Tibial artery (tissue), 4 donors: ENCODE results near the gene FASLG.

Source experiments
- DNase-seq, 2 donors: peaks; one replicate each; pipeline ENCODE4 v3.0.0-alpha.2; 2019
- H3K27ac ChIP-seq, 2 donors: fragments of 200-600 bp; sonication (generic) in 1 of 2; 1 replicate in 1 of 2; 2 replicates in 1 of 2; pipeline ENCODE4 v1.5.1; 2018 to 2019; ENCODE audit warnings: mild to moderate bottlenecking in 1 of 2
- H3K27me3 ChIP-seq, 2 donors: fragments of 200-600 bp; sonication (generic) in 1 of 2; one replicate each; pipeline versions ENCODE4 v1.5.1 to v1.6.0; 2016 to 2019
- H3K36me3 ChIP-seq, 3 donors: fragments of 200-600 bp; sonication (generic) in 2 of 3; one replicate each; pipeline ENCODE4 v1.5.1; 2016 to 2019; ENCODE audit warnings: mild to moderate bottlenecking in 2 of 3
- H3K4me1 ChIP-seq, 4 donors: fragments of 200-600 bp; sonication (generic) in 2 of 4; 1 replicate in 3 of 4; 2 replicates in 1 of 4; pipeline ENCODE4 v1.5.1; 2016 to 2019
- H3K4me3 ChIP-seq, 2 donors: fragments of 200-600 bp; sonication (generic) in 1 of 2; 1 replicate in 1 of 2; 2 replicates in 1 of 2; pipeline ENCODE4 v1.5.1; 2018 to 2019; ENCODE audit warnings: mild to moderate bottlenecking in 2 of 2
- H3K9me3 ChIP-seq, 3 donors: fragments of 200-600 bp; sonication (generic) in 1 of 3; one replicate each; pipeline ENCODE4 v1.5.1; 2016 to 2019
- intact Hi-C: fragments of 100-400 bp; cut with DNase I; formaldehyde crosslinking; loops from one replicate; pipeline ENCODE4 v1.15.0; 2023; ENCODE audit warnings: low total_unique reads
- TF ChIP-seq, protein P1 (sequence below), 2 experiments: fragments of 200-600 bp in 1 of 2; fragments of 450-650 bp in 1 of 2; IDR thresholded peaks; one replicate each; pipeline ENCODE4 v1.5.1; 2017 to 2019; ENCODE audit warnings: antibody characterized with exemption in 2 of 2, mild to moderate bottlenecking in 1 of 2, moderate library complexity in 1 of 2

The FASLG gene

DNA sequence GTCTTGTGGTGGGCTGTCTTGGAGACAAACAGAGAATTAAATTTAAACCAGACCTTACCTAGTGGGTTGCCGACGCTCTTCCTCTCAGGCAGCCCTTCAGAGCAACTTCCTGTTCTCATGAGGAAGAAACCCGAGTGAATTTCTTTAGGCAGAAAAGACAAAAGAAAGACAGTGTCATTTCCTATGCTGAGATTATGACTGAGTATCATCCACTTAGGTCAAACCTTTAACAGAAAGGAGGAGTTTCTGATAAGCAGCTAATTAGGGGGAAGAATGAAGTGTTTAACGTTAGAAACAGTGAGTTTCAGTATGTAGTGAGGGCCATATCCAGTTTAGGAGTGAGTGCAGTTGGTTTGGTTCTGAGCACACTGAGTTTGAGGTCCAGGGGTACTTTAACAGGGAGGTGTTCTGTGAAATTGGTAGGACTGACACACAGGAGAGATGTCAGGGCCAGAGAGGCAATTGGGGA lies 38.7 kb downstream of the FASLG start:
- no peak for DNase-seq
- Histone ChIP-seq H3K27me3 (no peaks in the 10 kb centered on the region), H3K27ac (no peak overlapping the region), H3K4me1 (no peaks in the 10 kb centered on the region), H3K4me3 (no peak overlapping the region), H3K9me3 (no peaks in the 10 kb centered on the region), H3K36me3 (no peaks in the 10 kb centered on the region)
- TF ChIP-seq, protein P1, sequence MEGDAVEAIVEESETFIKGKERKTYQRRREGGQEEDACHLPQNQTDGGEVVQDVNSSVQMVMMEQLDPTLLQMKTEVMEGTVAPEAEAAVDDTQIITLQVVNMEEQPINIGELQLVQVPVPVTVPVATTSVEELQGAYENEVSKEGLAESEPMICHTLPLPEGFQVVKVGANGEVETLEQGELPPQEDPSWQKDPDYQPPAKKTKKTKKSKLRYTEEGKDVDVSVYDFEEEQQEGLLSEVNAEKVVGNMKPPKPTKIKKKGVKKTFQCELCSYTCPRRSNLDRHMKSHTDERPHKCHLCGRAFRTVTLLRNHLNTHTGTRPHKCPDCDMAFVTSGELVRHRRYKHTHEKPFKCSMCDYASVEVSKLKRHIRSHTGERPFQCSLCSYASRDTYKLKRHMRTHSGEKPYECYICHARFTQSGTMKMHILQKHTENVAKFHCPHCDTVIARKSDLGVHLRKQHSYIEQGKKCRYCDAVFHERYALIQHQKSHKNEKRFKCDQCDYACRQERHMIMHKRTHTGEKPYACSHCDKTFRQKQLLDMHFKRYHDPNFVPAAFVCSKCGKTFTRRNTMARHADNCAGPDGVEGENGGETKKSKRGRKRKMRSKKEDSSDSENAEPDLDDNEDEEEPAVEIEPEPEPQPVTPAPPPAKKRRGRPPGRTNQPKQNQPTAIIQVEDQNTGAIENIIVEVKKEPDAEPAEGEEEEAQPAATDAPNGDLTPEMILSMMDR (IDR thresholded peaks at IDR 0.05), result no peak
- intact Hi-C loops, result no loop called here

DNA sequence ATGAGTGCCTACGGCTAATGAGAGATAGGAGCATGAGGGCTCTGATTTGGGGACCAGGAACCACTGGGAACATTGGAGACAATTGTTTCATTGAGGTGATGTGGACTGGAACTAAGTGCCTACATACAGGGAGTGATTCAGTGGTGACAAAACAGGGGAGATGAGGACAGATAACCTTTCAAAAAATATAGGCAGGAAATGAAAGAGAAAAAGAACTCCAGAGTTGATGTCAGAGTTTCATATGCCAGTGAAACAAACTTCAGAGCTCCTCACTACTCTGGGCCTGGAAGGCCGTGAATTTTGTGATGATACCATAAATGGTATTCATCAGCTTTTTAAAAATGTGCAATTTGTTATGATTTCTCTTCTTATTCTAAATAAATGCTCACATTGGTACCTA lies 39.3 kb downstream of the FASLG start:
- H3K27me3 ChIP-seq, result no peaks in the 10 kb centered on the region
- H3K9me3 ChIP-seq, result no peaks in the 10 kb centered on the region
- H3K4me1 ChIP-seq, result no peaks in the 10 kb centered on the region
- H3K36me3 ChIP-seq, result no peaks in the 10 kb centered on the region
- intact Hi-C loops, result no loop called here
- no peak overlapping the region for H3K4me3 ChIP-seq
- no peak for DNase-seq
- no peak overlapping the region for H3K27ac ChIP-seq
- TF ChIP-seq, protein P1 (IDR thresholded peaks at IDR 0.05), result no peak

DNA sequence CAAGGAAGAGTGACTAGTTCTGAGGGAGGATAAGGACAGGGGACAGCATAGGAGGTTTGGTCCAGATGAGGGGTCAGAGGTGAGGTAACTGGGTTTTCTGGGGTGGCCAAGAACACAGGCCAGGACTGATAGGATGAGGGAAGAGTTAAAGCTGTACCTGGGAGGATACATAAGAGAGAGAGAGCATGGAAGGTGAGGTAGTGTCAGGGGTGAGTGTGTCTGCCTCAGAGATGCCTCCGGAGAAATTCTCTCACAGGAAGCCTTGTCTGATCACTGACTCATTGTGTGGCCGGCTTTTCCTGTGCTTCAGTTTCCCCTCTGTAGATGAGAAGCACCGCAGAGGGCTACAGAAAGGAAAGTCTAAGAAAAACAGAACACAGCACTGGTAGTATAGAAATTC lies 40.2 kb downstream of the FASLG start:
- TF ChIP-seq, protein P1 (IDR thresholded peaks at IDR 0.05), result no peak
- Histone ChIP-seq H3K4me1 (no peaks in the 10 kb centered on the region), H3K36me3 (no peaks in the 10 kb centered on the region), H3K4me3 (no peak overlapping the region), H3K27me3 (no peaks in the 10 kb centered on the region), H3K27ac (no peak overlapping the region), H3K9me3 (no peaks in the 10 kb centered on the region)
- no peak for DNase-seq
- intact Hi-C loops, result no loop called here

DNA sequence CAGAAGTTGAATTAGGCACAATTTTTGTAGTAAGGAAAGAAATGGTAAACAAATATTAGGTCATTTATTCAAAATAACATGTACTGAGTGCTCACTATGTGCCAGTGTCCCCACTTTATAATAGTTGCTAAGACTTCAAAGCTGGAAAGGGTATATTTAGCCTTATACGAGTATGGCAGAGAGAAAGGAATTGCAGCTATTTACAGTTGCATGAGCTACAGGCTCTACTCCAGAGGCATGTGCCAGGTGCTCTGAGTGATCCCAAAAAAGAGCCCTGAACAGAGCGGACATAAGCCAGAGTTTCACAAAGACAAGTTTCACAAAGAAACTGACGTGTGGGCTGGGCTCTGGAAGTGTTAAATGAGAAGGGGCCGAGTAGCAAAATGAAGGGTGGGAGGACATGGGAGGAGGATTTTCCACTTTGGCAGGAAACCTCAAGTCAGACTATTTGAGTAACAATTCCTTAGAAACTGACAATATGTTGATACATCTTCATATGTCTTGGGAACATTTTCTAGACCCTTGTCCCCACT lies 40.9 kb downstream of the FASLG start:
- Histone ChIP-seq H3K9me3 (no peaks in the 10 kb centered on the region), H3K27ac (no peak overlapping the region), H3K36me3 (no peaks in the 10 kb centered on the region), H3K4me3 (no peak overlapping the region), H3K4me1 (no peaks in the 10 kb centered on the region), H3K27me3 (no peaks in the 10 kb centered on the region)
- intact Hi-C loops, result no loop called here
- DNase-seq, result no peak
- TF ChIP-seq, protein P1 (IDR thresholded peaks at IDR 0.05), result no peak

DNA sequence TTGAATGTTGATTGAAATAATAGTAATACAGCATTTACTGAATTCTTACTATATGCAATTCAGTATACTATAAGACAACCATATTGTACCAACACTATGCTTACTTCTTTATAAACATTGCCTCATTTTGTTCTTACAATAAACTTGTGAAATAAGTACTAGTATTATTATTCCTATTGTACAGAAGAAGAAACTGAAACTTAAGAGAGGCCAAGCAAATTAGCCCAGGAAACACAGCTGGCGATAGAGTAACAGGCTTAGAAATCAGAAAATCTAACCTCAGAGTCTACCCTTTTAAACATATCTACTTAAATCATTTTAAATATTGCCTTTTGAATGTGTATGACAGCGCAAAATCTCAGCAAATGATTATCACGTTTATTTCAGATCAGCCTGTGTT lies 41.7 kb downstream of the FASLG start:
- no peaks in the 10 kb centered on the region for H3K9me3 ChIP-seq
- H3K4me3 ChIP-seq, result no peak overlapping the region
- no peak overlapping the region for H3K27ac ChIP-seq
- H3K27me3 ChIP-seq, result no peaks in the 10 kb centered on the region
- H3K36me3 ChIP-seq, result no peaks in the 10 kb centered on the region
- no peak for DNase-seq
- H3K4me1 ChIP-seq, result no peaks in the 10 kb centered on the region
- intact Hi-C loops, result no loop called here
- TF ChIP-seq, protein P1 (IDR thresholded peaks at IDR 0.05), result no peak

DNA sequence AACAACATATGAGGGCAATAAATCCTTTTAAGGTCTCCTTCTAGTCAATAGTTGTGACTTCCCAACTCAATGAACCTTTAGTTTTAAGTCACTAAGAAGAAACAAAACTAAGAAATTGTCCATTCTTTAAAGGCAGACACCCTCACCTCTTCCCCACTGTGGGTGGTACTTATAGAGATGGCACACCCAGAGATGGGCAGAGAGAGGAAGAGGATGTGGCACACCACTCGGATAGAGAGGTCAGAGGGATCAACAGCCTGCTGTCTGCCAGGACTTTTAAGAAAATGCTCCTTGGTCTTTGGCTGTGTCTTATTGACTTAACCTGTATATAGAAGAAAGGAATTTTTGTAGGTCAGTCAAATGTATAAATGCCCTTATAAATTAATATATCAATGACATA lies 45.1 kb downstream of the FASLG start:
- Histone ChIP-seq H3K27ac (no peak overlapping the region), H3K9me3 (no peaks in the 10 kb centered on the region), H3K36me3 (no peaks in the 10 kb centered on the region), H3K4me3 (no peak overlapping the region), H3K27me3 (no peaks in the 10 kb centered on the region), H3K4me1 (no peaks in the 10 kb centered on the region)
- no peak for DNase-seq
- intact Hi-C loops, result no loop called here
- TF ChIP-seq, protein P1 (IDR thresholded peaks at IDR 0.05), result no peak
